ENCODE measurements around the gene CTNNB1. TPM values are rescaled to one million over a fixed set of nuclear protein-coding genes. Genes with fewer than 3 reads are reported as not detected.
"Not testable (repeated sequence)": the region's sequence is repeated elsewhere in the genome, so short reads cannot be mapped to it uniquely, and the experiment has no call there.

Gene CTNNB1
- total RNA-seq, 4 donors from 2014 or later = 433 to 546 (median 509) TPM

- H3K27me3 ChIP-seq = no peaks in the 10 kb centered on the region
- H3K27ac ChIP-seq = no peak overlapping the region
- H3K4me1 ChIP-seq = no peaks in the 10 kb centered on the region
- no peaks in the 10 kb centered on the region for H3K36me3 ChIP-seq
- DNase-seq = peak in 1 of 3 donors; percentile 55
- TF ChIP-seq CTCF (IDR thresholded peaks at IDR 0.05) = no peak
- TF ChIP-seq POLR2A (IDR thresholded peaks at IDR 0.05) = no peak
- H3K9me3 ChIP-seq = no peaks in the 10 kb centered on the region
- H3K4me3 ChIP-seq = no peak overlapping the region
These were observed 75.8 kb downstream of the CTNNB1 start for GRCh38 chr3:41274944-41275668.

- Histone ChIP-seq H3K4me3 (no peak overlapping the region), H3K27me3 (no peaks in the 10 kb centered on the region), H3K27ac (no peak overlapping the region), H3K4me1 (no peaks in the 10 kb centered on the region), H3K36me3 (no peaks in the 10 kb centered on the region), H3K9me3 (no peaks in the 10 kb centered on the region)
- TF ChIP-seq POLR2A (IDR thresholded peaks at IDR 0.05) (no peak), CTCF (IDR thresholded peaks at IDR 0.05) (no peak)
- no peak for DNase-seq
These were observed 76.9 kb downstream of the CTNNB1 start for GRCh38 chr3:41276191-41276590.

- no peaks in the 10 kb centered on the region for H3K27me3 ChIP-seq
- no peak for TF ChIP-seq POLR2A (IDR thresholded peaks at IDR 0.05)
- TF ChIP-seq CTCF (IDR thresholded peaks at IDR 0.05) = no peak
These were observed 78.6 kb downstream of the CTNNB1 start for GRCh38 chr3:41277790-41278465.

GRCh38 chr3:41284934-41285333 lies 85.6 kb downstream of the CTNNB1 start:
- H3K27me3 ChIP-seq, DNase-seq, H3K27ac ChIP-seq, H3K9me3 ChIP-seq, H3K4me1 ChIP-seq, H3K36me3 ChIP-seq, H3K4me3 ChIP-seq: not testable (repeated sequence)

More at GRCh38 chr3:41277790-41278465, 78.6 kb downstream of the CTNNB1 start:
- Histone ChIP-seq H3K9me3 (no peaks in the 10 kb centered on the region), H3K4me1 (no peaks in the 10 kb centered on the region), H3K4me3 (no peak overlapping the region), H3K36me3 (no peaks in the 10 kb centered on the region), H3K27ac (no peak overlapping the region)
- DNase-seq = no peak

- no peak for DNase-seq
- Histone ChIP-seq H3K9me3 (no peaks in the 10 kb centered on the region), H3K27ac (no peak overlapping the region), H3K27me3 (no peaks in the 10 kb centered on the region), H3K4me1 (no peaks in the 10 kb centered on the region), H3K36me3 (no peaks in the 10 kb centered on the region), H3K4me3 (no peak overlapping the region)
- TF ChIP-seq POLR2A (IDR thresholded peaks at IDR 0.05) (no peak), CTCF (IDR thresholded peaks at IDR 0.05) (no peak)
These were observed 87.0 kb downstream of the CTNNB1 start for GRCh38 chr3:41286305-41286704.

- no peak overlapping the region for H3K4me3 ChIP-seq
- no peaks in the 10 kb centered on the region for H3K27me3 ChIP-seq
- H3K9me3 ChIP-seq = no peaks in the 10 kb centered on the region
- DNase-seq = no peak
- no peak for TF ChIP-seq CTCF (IDR thresholded peaks at IDR 0.05)
- no peak for TF ChIP-seq POLR2A (IDR thresholded peaks at IDR 0.05)
- H3K36me3 ChIP-seq = no peaks in the 10 kb centered on the region
- H3K4me1 ChIP-seq = no peaks in the 10 kb centered on the region
- no peak overlapping the region for H3K27ac ChIP-seq
These were observed 89.5 kb downstream of the CTNNB1 start for GRCh38 chr3:41288785-41289184.

Measured in Peyer's patch (tissue), 4 donors.